WTC11 (cell line): Measurements from ENCODE around the gene SLC37A1. TPM values are rescaled to one million over a fixed set of nuclear protein-coding genes. Genes with fewer than 3 reads are reported as not detected.

Experiments used
- ATAC-seq: fragments of 200-7000 bp; cut with Tn5 transposase; 2 replicates; pipeline ENCODE4 v1.10.0; 2021; ENCODE audit warnings: mild to moderate bottlenecking, moderate library complexity
- CTCF ChIA-PET: fragments of 300-600 bp; sonication (Branson Sonifier 250); formaldehyde crosslinking; loops from one replicate; lab custom pipeline; 2021; ENCODE audit warnings: antibody characterized with exemption; lab: Charles Lee
- POLR2A ChIA-PET: fragments of 350-600 bp; sonication (Branson Sonifier 250); formaldehyde crosslinking; loops from one replicate; lab custom pipeline; 2021; ENCODE audit warnings: antibody characterized with exemption; lab: Charles Lee
- DNase-seq: peaks from one replicate; pipeline ENCODE4 v3.0.0; 2021; ENCODE audit warnings: low spot score
- H3K27ac Mint-ChIP-seq: 2 replicates; pipeline ENCODE4 v1.8.0; 2021; ENCODE audit warnings: mixed read lengths
- H3K27me3 Mint-ChIP-seq: 2 replicates; pipeline ENCODE4 v1.8.0; 2021; ENCODE audit warnings: low read depth, mild to moderate bottlenecking, moderate library complexity, mixed read lengths
- H3K36me3 Mint-ChIP-seq: 2 replicates; pipeline ENCODE4 v1.8.0; 2021; ENCODE audit warnings: mixed read lengths
- H3K4me1 Mint-ChIP-seq: 2 replicates; pipeline ENCODE4 v1.8.0; 2022; ENCODE audit warnings: mixed read lengths
- H3K4me3 Mint-ChIP-seq: 2 replicates; pipeline ENCODE4 v1.8.0; 2021; ENCODE audit warnings: mild to moderate bottlenecking, moderate library complexity, mixed read lengths
- H3K9me3 Mint-ChIP-seq: 2 replicates; pipeline ENCODE4 v1.8.0; 2021; ENCODE audit warnings: mixed read lengths
- CREB1 ChIP-seq: sonication (generic); formaldehyde crosslinking; IDR thresholded peaks from 2 replicates; pipeline ENCODE4 v1.8.0; 2023; ENCODE audit warnings: mild to moderate bottlenecking, missing genetic modification reagents
- CREM ChIP-seq: sonication (generic); formaldehyde crosslinking; IDR thresholded peaks from 2 replicates; pipeline ENCODE4 v1.8.1; 2022; ENCODE audit warnings: mild to moderate bottlenecking, missing genetic modification reagents, moderate library complexity
- E2F1 ChIP-seq: sonication (generic); formaldehyde crosslinking; IDR thresholded peaks from 2 replicates; pipeline ENCODE4 v1.8.0; 2022; ENCODE audit warnings: mild to moderate bottlenecking, missing genetic modification reagents
- E2F4 ChIP-seq: sonication (generic); formaldehyde crosslinking; IDR thresholded peaks from 2 replicates; pipeline ENCODE4 v1.8.1; 2022; ENCODE audit warnings: low read depth, mild to moderate bottlenecking, moderate library complexity, missing genetic modification reagents, borderline replicate concordance
- ELF4 ChIP-seq: sonication (generic); formaldehyde crosslinking; IDR thresholded peaks from 2 replicates; pipeline ENCODE4 v1.8.1; 2022; ENCODE audit warnings: low read depth, mild to moderate bottlenecking, moderate library complexity, missing genetic modification reagents
- ERG ChIP-seq: fragments of 250-450 bp; sonication (Bioruptor Pico); IDR thresholded peaks from 2 replicates; pipeline ENCODE4 v1.8.0; 2021; ENCODE audit warnings: mild to moderate bottlenecking
- FOXJ3 ChIP-seq: sonication (generic); formaldehyde crosslinking; IDR thresholded peaks from 2 replicates; pipeline ENCODE4 v1.9.0; 2021; ENCODE audit warnings: missing genetic modification reagents, mild to moderate bottlenecking, borderline replicate concordance
- FOXP4 ChIP-seq: sonication (generic); formaldehyde crosslinking; IDR thresholded peaks from 2 replicates; pipeline ENCODE4 v1.8.0; 2022; ENCODE audit warnings: mild to moderate bottlenecking, missing genetic modification reagents
- HMGXB4 ChIP-seq: sonication (generic); formaldehyde crosslinking; IDR thresholded peaks from 2 replicates; pipeline ENCODE4 v1.8.1; 2023; ENCODE audit warnings: mild to moderate bottlenecking, moderate library complexity, missing genetic modification reagents
- IRF2 ChIP-seq: sonication (generic); formaldehyde crosslinking; IDR thresholded peaks from 2 replicates; pipeline ENCODE4 v1.8.0; 2022; ENCODE audit warnings: low read depth, missing genetic modification reagents, borderline replicate concordance
- MYBL2 ChIP-seq: sonication (generic); formaldehyde crosslinking; IDR thresholded peaks from 2 replicates; pipeline ENCODE4 v1.8.1; 2023; ENCODE audit warnings: mild to moderate bottlenecking, moderate library complexity, missing genetic modification reagents
- OVOL2 ChIP-seq: fragments of 250-450 bp; sonication (Bioruptor Pico); IDR thresholded peaks from 2 replicates; pipeline ENCODE4 v1.9.0; 2021; ENCODE audit warnings: mild to moderate bottlenecking, borderline replicate concordance
- SMAD3 ChIP-seq: sonication (generic); formaldehyde crosslinking; IDR thresholded peaks from 2 replicates; pipeline ENCODE4 v1.8.0; 2022; ENCODE audit warnings: missing genetic modification reagents, mild to moderate bottlenecking, borderline replicate concordance
- ZBTB21 ChIP-seq: sonication (generic); formaldehyde crosslinking; IDR thresholded peaks from 2 replicates; pipeline ENCODE4 v1.8.1; 2023; ENCODE audit warnings: mild to moderate bottlenecking, missing genetic modification reagents, borderline replicate concordance
- ZNF671 ChIP-seq: fragments of 250-450 bp; sonication (Bioruptor Pico); IDR thresholded peaks from 2 replicates; pipeline ENCODE4 v1.8.0; 2021; ENCODE audit warnings: mild to moderate bottlenecking
- ZSCAN18 ChIP-seq: fragments of 250-450 bp; sonication (Bioruptor Pico); IDR thresholded peaks from 2 replicates; pipeline ENCODE4 v2.1.2; 2022; ENCODE audit warnings: mild to moderate bottlenecking, moderate library complexity
- total RNA-seq: library from RNA; stranded (reverse); gene quantifications from 3 replicates; pipeline ENCODE4 v1.2.3, GENCODE V29; 2021

Gene SLC37A1
- total RNA-seq, 1 experiment from 2014 or later = 22.7 TPM

GRCh38 chr21:42486072-42486471 is 27.6 kb upstream of the SLC37A1 start (continued):
- TF ChIP-seq ELF4 (CRISPR knock-in tag) (no peak), CREM (no peak)
- TF ChIP-seq, all 79 proteins: peak for 0

- Mint-ChIP-seq H3K4me1 (peaks cover 6% of the 10 kb centered on the region), H3K27ac (no peak overlapping the region), H3K9me3 (peaks cover 8% of the 10 kb centered on the region; the same call in 1 of the 2 replicates), H3K27me3 (peaks cover 6% of the 10 kb centered on the region; the same call in 1 of the 2 replicates), H3K36me3 (no peaks in the 10 kb centered on the region), H3K4me3 (no peak overlapping the region)
- no peak for TF ChIP-seq HMGXB4 (CRISPR knock-in tag)
- TF ChIP-seq FOXP4 (CRISPR knock-in tag) = no peak
- ATAC-seq (no peak), DNase-seq (no peak)
- ChIA-PET CTCF (no interaction called here), POLR2A (no interaction called here)
These were observed 27.1 kb upstream of the SLC37A1 start for GRCh38 chr21:42486531-42486930.

- no peak for ATAC-seq
- POLR2A ChIA-PET = no interaction called here
- no peak for TF ChIP-seq FOXJ3
- TF ChIP-seq E2F1 (CRISPR knock-in tag) = no peak
- TF ChIP-seq ZNF671 (CRISPR knock-in tag) = no peak
- TF ChIP-seq E2F4 (CRISPR knock-in tag) = no peak
- TF ChIP-seq ZSCAN18 = no peak
- TF ChIP-seq MYBL2 = no peak
- no peak for TF ChIP-seq IRF2 (CRISPR knock-in tag)
- Mint-ChIP-seq H3K4me3 (no peak overlapping the region), H3K27ac (no peak overlapping the region), H3K9me3 (peaks cover 6% of the 10 kb centered on the region; the same call in 1 of the 2 replicates), H3K4me1 (peaks cover 11% of the 10 kb centered on the region), H3K36me3 (no peaks in the 10 kb centered on the region), H3K27me3 (peaks cover 6% of the 10 kb centered on the region; the same call in 1 of the 2 replicates)
- no peak for DNase-seq
- CTCF ChIA-PET = no interaction called here
These were observed 24.6 kb upstream of the SLC37A1 start for GRCh38 chr21:42489006-42489563.

GRCh38 chr21:42489991-42490390 is 23.7 kb upstream of the SLC37A1 start:
- Mint-ChIP-seq H3K36me3 (no peaks in the 10 kb centered on the region), H3K4me3 (no peak overlapping the region), H3K27me3 (peaks cover 11% of the 10 kb centered on the region)
- POLR2A ChIA-PET = no interaction called here
- CTCF ChIA-PET = no interaction called here
- no peak for TF ChIP-seq OVOL2
- TF ChIP-seq CREB1 (CRISPR knock-in tag) = no peak
- no peak for TF ChIP-seq ERG (CRISPR knock-in tag)
- no peak for TF ChIP-seq ZBTB21 (CRISPR knock-in tag)
- TF ChIP-seq SMAD3 (CRISPR knock-in tag) = no peak
- TF ChIP-seq, all 79 proteins: peak for 0
- peaks cover 11% of the 10 kb centered on the region for H3K4me1 Mint-ChIP-seq
- ATAC-seq = no peak
- DNase-seq = no peak
- H3K27ac Mint-ChIP-seq = no peak overlapping the region
- H3K9me3 Mint-ChIP-seq = peaks cover 6% of the 10 kb centered on the region; the same call in 1 of the 2 replicates
